GM19239 (cell line): ENCODE results near the gene DDX31.
A peak's percentile ranks its signal among the peaks of the same experiment; 100 is the strongest.
"Not testable (repeated sequence)": the region's sequence is repeated elsewhere in the genome, so short reads cannot be mapped to it uniquely, and the experiment has no call there.

Experiments
- DNase-seq: peaks from one replicate; pipeline ENCODE4 v3.0.0; 2011; ENCODE audit warnings: low spot score; ENCODE audit not compliant: insufficient read length
- FAIRE-seq: peaks from 2 replicates; lab custom pipeline; 2011; peaks lifted over from hg19 to GRCh38; lab: Jason Lieb, UNC

The DDX31 gene

GRCh38 chr9:132584601-132585560, 84.9 kb downstream of the DDX31 start:
- DNase-seq (no peak), FAIRE-seq (no peak)

GRCh38 chr9:132583584-132584304, 86.0 kb downstream of the DDX31 start:
- FAIRE-seq (no peak), DNase-seq (no peak)

GRCh38 chr9:132582786-132583583, 86.8 kb downstream of the DDX31 start:
- FAIRE-seq, result no peak
- no peak for DNase-seq

GRCh38 chr9:132582276-132582785, 87.5 kb downstream of the DDX31 start, which contains the start of gene BARHL1:
Gene BARHL1 (plus strand): TSS chr9:132582606. CDS start chr9:132582798, 192 bp downstream.
- FAIRE-seq (no peak), DNase-seq (no peak)

- no peak for FAIRE-seq
- DNase-seq, result no peak
Observed at GRCh38 chr9:132579427-132579798, 90.4 kb downstream of the DDX31 start.

GRCh38 chr9:132578367-132578932, 91.3 kb downstream of the DDX31 start:
- no peak for DNase-seq
- FAIRE-seq, result no peak

- FAIRE-seq (no peak), DNase-seq (no peak)
Observed at GRCh38 chr9:132577119-132577518, 92.7 kb downstream of the DDX31 start.

GRCh38 chr9:132575811-132576210, 94.0 kb downstream of the DDX31 start:
- DNase-seq (no peak), FAIRE-seq (no peak)

- peak; percentile 78 for DNase-seq
- peak; percentile 47 for FAIRE-seq
Observed at GRCh38 chr9:132575005-132575609, 94.7 kb downstream of the DDX31 start.

- no peak for FAIRE-seq
- DNase-seq, result no peak
Observed at GRCh38 chr9:132572921-132573320, 96.9 kb downstream of the DDX31 start.

GRCh38 chr9:132571806-132572600, 97.8 kb downstream of the DDX31 start:
- no peak for FAIRE-seq
- DNase-seq, result no peak

- not testable (repeated sequence) for DNase-seq, FAIRE-seq
Observed at GRCh38 chr9:132568787-132569186, 101.0 kb downstream of the DDX31 start.

- FAIRE-seq (no peak), DNase-seq (no peak)
Observed at GRCh38 chr9:132564526-132564925, 105.3 kb downstream of the DDX31 start.

- no peak for FAIRE-seq
Observed at GRCh38 chr9:132562306-132562573, 107.5 kb downstream of the DDX31 start.

GRCh38 chr9:132560616-132561202, 109.1 kb downstream of the DDX31 start:
- no peak for FAIRE-seq
- DNase-seq, result no peak

More at GRCh38 chr9:132562306-132562573, 107.5 kb downstream of the DDX31 start:
- no peak for DNase-seq

GRCh38 chr9:132559711-132560110, 110.1 kb downstream of the DDX31 start:
- FAIRE-seq (no peak), DNase-seq (no peak)

- FAIRE-seq (no peak), DNase-seq (no peak)
Observed at GRCh38 chr9:132557159-132557558, 112.6 kb downstream of the DDX31 start.

- DNase-seq (no peak), FAIRE-seq (no peak)
Observed at GRCh38 chr9:132556714-132557113, 113.1 kb downstream of the DDX31 start.
